Measurements from ENCODE around the gene SLC22A13.
"Not testable (repeated sequence)": the region's sequence is repeated elsewhere in the genome, so short reads cannot be mapped to it uniquely, and the experiment has no call there.

The SLC22A13 gene

GRCh38 chr3:38306941-38307340 is 41.3 kb downstream of the SLC22A13 start:
- no peak for DNase-seq

GRCh38 chr3:38307599-38307998 is 42.0 kb downstream of the SLC22A13 start:
- no peak for DNase-seq

GRCh38 chr3:38308456-38308855 is 42.8 kb downstream of the SLC22A13 start:
- no peak for DNase-seq

GRCh38 chr3:38311476-38311875 is 45.9 kb downstream of the SLC22A13 start:
- no peak for DNase-seq

- no peak for DNase-seq
Measured at GRCh38 chr3:38311941-38312340, 46.3 kb downstream of the SLC22A13 start.

- no peak for DNase-seq
Measured at GRCh38 chr3:38312356-38312755, 46.7 kb downstream of the SLC22A13 start.

- DNase-seq: no peak
Measured at GRCh38 chr3:38313263-38313662, 47.7 kb downstream of the SLC22A13 start.

- DNase-seq: no peak
Measured at GRCh38 chr3:38313695-38314094, 48.1 kb downstream of the SLC22A13 start.

- DNase-seq: no peak
Measured at GRCh38 chr3:38314112-38314763, 48.6 kb downstream of the SLC22A13 start.

- no peak for DNase-seq
Measured at GRCh38 chr3:38314764-38315487, 49.3 kb downstream of the SLC22A13 start.

GRCh38 chr3:38315488-38316230 is 50.0 kb downstream of the SLC22A13 start:
- DNase-seq: no peak

GRCh38 chr3:38316356-38317191 is 51.0 kb downstream of the SLC22A13 start:
- no peak for DNase-seq

GRCh38 chr3:38317192-38317759 is 51.7 kb downstream of the SLC22A13 start:
- no peak for DNase-seq

GRCh38 chr3:38318766-38319671 is 53.4 kb downstream of the SLC22A13 start:
- DNase-seq: no peak

GRCh38 chr3:38320638-38321037 is 55.0 kb downstream of the SLC22A13 start:
- not testable (repeated sequence) for DNase-seq

- DNase-seq: no peak
Measured at GRCh38 chr3:38323060-38323459, 57.4 kb downstream of the SLC22A13 start.

- DNase-seq: no peak
Measured at GRCh38 chr3:38325256-38325655, 59.6 kb downstream of the SLC22A13 start.

- no peak for DNase-seq
Measured at GRCh38 chr3:38327335-38328009, 61.9 kb downstream of the SLC22A13 start.
